Sciatic nerve (tissue), 2 donors: ENCODE data around the gene SHLD1. TPM values are rescaled to one million over a fixed set of nuclear protein-coding genes. Genes with fewer than 3 reads are reported as not detected.

Experiments used
- ATAC-seq: fragments of 200-7000 bp; cut with Tn5 transposase; one replicate; pipeline ENCODE4 v1.9.1; 2020; ENCODE audit warnings: mild to moderate bottlenecking, moderate library complexity
- DNase-seq: peaks from one replicate; pipeline ENCODE4 v3.0.0-alpha.2; 2020; ENCODE audit warnings: low spot score
- intact Hi-C: fragments of 100-400 bp; cut with DNase I; formaldehyde crosslinking; loops from one replicate; pipeline ENCODE4 v1.14.2; 2022
- total RNA-seq: library from RNA; stranded (reverse); fragmentation: NEBNext Ultra II Directional; extraction: Animal tissue kit (Norgen Biotek cat#: 25700); gene quantifications from one replicate; pipeline ENCODE4 v1.2.1, GENCODE V29; 2021
- donor health status: DM: no; HTN: no; CAD: no.
- donor health status: DM: no; HTN: no; CAD: no.

The SHLD1 gene
- total RNA-seq, 1 donor from 2014 or later: 6.1 TPM

DNA sequence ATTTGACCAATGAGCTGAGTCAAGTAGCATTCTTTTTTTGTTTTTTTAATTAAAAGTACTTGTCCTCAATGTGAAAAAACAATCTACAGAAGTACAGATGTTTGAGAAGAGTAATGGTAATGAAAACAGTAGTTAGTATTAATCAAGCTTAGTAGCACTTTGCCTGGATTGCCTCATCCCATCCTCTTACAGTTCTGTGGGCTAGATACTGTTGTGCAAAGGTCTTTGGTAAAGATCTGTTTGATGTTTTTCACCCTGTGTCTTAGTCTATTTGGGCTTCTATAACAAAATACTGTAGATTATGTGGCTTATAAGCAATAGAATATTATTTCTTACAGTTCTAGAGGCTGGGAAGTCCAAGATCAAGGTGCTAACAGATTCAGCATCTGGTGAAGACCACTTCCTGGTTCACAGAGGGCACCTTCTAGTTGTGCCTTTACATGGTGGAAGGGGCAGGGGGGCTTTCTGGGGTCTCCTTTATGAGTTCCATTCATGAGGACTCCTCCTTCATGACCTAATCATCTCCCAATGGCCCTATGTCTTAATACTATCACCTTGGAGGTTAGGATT lies 84.3 kb downstream of the SHLD1 start:
- no peak for ATAC-seq
- DNase-seq: no peak
- intact Hi-C loops: no loop called here

DNA sequence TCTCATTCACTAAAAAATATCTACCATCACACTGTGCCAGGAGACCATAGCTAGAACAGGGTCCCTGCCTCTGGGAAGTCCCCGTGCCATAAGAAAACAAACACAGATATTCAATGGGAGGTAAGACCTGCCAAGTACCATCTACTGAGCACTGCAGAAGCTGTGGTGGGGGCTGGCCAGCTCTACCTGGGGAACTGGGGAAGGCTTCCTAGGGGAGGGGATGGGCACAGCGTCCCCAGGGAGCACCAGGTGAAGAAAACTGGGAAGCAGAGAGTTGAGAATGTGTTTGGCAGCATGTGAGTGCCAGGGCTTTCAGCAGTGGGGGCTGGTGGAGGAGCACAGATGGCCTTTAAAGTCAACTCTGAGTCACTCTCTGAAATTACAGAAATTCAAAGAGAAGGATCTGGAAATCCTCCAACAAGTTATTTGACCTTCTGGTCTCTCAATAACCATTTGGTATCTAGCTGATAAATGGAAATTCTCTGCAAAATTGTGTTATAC lies 85.2 kb downstream of the SHLD1 start:
- intact Hi-C loops: no loop called here
- peak; percentile 68 for ATAC-seq
- DNase-seq: no peak

DNA sequence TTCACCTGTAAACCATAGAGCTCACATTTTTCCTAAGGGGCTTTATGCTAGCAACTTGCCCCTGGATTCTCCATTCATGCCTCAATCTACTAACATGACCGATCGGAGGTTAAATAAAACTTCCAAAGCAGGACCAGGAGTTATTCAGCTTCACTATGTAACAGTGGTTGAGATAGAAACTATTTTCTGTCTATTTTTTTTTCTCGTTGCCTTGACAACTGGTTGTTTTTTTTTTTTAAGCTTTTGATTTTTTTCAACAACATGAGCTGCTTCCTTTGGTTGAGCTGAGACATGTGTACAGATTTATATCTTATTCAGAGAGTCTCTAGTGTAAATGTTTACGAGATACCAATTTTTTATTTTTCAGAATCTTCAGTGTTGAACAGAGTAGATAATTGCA lies 85.7 kb downstream of the SHLD1 start:
- DNase-seq: no peak
- intact Hi-C loops: no loop called here
- ATAC-seq: peak; percentile 78

GRCh38 chr20:5836569-5836968 lies 86.4 kb downstream of the SHLD1 start:
- no peak for DNase-seq
- intact Hi-C loops: no loop called here

DNA sequence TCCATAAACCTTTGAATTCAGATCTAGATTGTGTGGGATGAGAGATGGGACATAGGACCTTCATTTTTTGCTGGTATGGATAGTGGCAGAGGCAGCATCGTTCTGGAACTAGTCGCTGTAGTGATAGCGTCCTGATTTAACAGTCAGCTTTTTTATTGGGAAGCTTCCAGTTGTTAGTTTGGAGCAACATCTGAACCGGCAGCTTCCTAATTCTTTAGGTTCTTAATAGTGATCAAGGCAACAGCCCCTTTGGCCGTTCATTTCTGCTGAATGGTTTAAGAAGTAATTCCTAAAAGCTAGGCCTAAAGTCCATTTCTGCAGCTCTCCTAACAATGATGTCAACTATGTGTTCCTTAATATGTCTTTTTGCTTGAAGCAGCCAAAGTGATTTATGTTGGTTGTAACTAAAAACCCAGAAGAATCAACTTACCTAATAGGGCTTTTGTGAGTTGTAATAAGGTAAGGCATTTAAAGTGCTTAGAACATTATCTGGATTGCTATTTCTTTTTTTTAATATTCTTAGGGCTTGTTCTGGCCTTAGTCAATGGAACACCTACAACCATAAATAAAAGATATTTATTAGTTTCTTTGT lies 90.3 kb downstream of the SHLD1 start:
- intact Hi-C loops: no loop called here

More at GRCh38 chr20:5836569-5836968, 86.4 kb downstream of the SHLD1 start:
- ATAC-seq: no peak

GRCh38 chr20:5841522-5841921 lies 91.3 kb downstream of the SHLD1 start:
- ATAC-seq: no peak
- intact Hi-C loops: no loop called here
- no peak for DNase-seq

More for the DNA sequence above, 90.3 kb downstream of the SHLD1 start:
- ATAC-seq (no peak), DNase-seq (no peak)

GRCh38 chr20:5842465-5842864 lies 92.3 kb downstream of the SHLD1 start:
- intact Hi-C loops: no loop called here
- DNase-seq: no peak
- no peak for ATAC-seq

DNA sequence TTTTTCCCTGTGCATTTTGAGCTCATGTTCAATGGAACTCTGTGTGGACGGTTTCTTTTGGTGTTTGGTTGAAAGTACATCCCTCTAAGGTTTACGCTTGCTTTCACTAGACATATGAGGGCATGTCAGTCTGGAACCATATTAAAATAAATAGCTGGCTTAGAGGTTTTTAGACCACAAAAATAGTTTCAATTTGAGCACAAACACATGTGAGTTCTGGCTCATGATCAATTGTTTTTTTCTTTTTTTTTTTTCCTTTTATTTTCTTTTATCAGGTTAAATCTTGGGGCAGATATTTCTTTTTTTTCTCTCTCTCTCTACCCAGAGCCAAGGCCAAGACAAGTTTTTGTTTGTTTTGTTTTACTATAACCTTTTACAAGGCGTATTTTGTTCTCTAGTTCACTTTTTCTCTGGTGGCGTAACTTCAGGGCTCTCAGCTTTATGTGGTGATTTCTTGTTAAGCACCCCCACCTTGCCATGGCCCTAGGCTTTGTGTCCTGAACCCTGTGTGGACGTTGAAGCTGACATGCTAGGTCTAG lies 92.9 kb downstream of the SHLD1 start:
- intact Hi-C loops: no loop called here
- no peak for DNase-seq
- peak; percentile 81 for ATAC-seq

- ATAC-seq: no peak
- no peak for DNase-seq
- intact Hi-C loops: no loop called here
Measured at GRCh38 chr20:5844063-5844681, 94.0 kb downstream of the SHLD1 start.

GRCh38 chr20:5845681-5846615 lies 95.7 kb downstream of the SHLD1 start:
- no peak for ATAC-seq
- intact Hi-C loops: no loop called here
- DNase-seq: no peak

GRCh38 chr20:5848711-5849505 lies 98.7 kb downstream of the SHLD1 start:
- peak; percentile 67 for ATAC-seq
- DNase-seq: no peak
- intact Hi-C loops: no loop called here

GRCh38 chr20:5855939-5856338 lies 105.7 kb downstream of the SHLD1 start:
- DNase-seq: no peak
- intact Hi-C loops: no loop called here
- no peak for ATAC-seq

DNA sequence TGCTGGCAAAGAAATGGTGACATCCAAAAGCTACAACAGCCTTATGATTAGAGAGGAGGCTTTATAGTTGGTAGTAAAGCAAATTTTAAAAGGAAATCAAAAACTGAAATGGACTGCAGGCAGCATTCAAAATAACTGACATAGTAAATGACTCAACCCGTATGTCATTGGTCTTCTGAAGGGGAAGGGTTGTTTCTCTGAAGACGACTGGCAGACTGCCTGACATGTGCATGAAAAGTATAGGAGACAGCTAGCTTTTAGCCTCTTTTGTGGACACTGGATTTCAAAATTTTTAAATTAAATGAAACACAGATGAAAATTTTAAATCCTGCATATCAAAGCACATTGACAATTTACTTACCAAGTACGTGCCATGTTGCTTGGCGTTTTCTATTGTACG lies 109.4 kb downstream of the SHLD1 start:
- intact Hi-C loops: no loop called here
- ATAC-seq (no peak), DNase-seq (no peak)

GRCh38 chr20:5862703-5863039 lies 112.5 kb downstream of the SHLD1 start:
- ATAC-seq: no peak
- DNase-seq: no peak
- intact Hi-C loops: no loop called here

GRCh38 chr20:5863040-5863833 lies 113.0 kb downstream of the SHLD1 start:
- intact Hi-C loops: no loop called here
- DNase-seq (no peak), ATAC-seq (no peak)

DNA sequence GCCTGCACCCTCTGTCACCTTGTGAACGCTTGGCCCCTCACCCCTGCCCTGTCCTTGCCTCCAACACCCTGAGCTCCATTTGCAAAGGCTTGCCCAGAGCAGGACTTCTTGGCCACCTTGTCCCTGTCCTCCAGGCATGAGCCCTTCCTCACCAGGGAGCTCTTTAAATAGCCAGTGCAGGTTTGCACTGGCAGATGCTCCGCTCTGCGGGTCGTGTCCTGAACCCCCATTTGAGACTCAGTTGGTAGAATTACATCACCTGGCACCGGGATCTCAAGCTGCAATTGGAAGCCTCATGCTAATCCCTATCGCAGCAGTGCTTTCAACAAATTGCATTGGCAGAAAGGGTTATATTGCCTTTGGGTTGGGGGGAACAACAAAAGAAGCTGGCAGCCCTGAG lies 114.2 kb downstream of the SHLD1 start:
- no peak for ATAC-seq
- no peak for DNase-seq
- intact Hi-C loops: no loop called here

DNA sequence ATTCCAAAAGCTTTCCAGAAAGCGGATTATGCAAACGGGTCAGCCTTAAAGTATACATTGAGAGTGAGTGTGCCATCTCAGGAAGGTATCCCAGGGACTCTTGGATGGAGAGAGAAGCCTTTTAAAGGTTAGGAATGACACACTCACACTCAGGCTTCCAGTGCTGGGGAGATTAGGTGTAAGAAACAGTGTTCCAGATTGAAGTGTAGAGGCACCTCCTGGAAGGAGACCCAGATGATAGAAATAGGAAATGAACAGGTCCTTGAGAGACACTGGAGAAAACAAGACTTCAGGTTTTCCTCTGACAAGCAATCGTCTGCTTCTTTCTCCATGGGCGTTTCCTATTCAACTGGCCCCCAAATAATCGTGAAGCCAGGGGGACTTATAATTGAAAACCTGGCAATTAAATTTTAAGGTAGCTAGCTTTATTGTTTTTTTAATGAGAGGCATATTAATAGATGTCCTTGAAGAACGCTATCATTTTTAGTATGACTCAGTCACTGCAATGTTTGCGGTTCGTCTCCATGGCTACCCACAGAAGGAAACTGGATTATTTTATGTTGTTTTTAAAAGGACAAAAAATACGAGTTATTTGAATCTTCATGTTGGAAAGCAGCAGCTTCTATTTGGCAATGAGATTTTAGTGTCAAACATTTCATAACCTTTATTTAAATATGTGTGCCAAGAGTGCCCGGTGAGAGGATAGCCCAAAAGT lies 114.8 kb downstream of the SHLD1 start:
- intact Hi-C loops: no loop called here
- DNase-seq (no peak), ATAC-seq (no peak)
